Stromal cell of bone marrow (primary cell): Measurements from ENCODE around the gene TRDMT1.
"Not testable (repeated sequence)": the region's sequence is repeated elsewhere in the genome, so short reads cannot be mapped to it uniquely, and the experiment has no call there.

Experiments
- DNase-seq: peaks from one replicate; pipeline ENCODE4 v3.0.0-alpha.2; 2012; ENCODE audit warnings: low read depth

Gene TRDMT1

DNA sequence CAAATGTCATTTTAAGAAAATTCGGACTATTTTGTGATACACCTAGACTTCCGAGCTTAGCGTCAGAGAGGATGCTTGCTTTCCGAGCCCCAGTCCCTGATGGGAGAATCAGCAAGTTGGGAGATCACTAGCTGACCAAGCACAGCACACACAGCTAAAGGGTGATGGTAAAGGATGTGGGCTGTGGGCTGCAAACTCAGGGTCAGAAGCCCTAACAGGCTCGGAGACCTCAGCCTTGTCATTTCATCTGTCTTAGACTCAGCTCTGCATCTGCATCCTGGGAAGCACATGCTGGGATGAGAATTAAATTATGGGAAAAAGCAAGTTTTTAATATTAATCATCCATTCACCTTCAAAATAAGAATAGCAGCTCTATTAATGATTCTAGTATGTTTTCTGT lies 75.1 kb downstream of the TRDMT1 start:
- DNase-seq: no peak

DNA sequence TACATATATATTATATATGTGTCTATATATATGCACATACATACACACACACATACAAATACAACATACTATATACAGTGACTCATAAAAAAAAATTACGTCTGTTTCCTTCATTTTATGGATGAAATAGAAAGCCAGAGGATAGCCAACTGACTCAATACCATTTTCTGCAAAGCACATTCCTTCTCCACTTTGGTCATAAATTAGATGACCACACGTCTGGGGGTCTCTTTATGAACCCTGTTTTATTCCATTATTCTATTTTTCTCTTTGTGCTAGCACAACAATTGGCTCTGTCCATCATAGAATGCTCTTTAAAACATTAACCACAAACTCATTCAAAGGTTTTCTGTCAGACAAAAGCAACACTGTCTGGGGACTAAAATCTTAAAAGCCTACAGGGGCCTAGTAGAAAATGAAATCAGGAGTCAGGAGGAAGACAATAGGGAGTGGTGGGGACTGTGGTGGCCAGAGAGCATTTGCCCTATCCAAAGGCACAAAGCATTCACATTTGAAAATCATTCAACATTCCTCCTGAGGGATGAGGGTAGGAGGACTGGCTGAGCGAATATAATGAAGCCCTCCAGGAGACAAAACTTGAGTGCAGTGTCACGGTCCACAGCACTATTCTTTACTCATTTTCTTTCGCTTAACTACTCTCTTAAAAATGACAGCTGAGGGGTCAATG lies 76.1 kb downstream of the TRDMT1 start:
- DNase-seq: no peak

DNA sequence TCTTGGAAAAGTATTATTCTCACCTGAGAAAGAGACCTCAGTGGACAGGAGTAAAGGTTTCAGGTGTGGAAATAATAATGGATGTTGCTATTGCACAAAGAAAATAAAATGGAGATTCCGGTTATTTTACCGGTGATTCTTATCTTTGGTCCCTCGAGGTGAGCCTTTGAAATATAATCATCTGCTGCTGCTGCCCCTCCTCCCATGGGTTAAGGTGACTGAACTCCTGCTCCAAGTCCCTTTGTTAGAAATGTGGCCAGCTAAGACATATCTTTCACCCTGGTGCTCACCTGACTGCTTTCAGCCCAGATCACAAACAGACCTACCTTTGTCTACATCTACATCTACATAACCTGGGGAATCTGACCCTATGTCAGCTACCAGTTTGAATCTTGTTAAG lies 77.5 kb downstream of the TRDMT1 start:
- no peak for DNase-seq

DNA sequence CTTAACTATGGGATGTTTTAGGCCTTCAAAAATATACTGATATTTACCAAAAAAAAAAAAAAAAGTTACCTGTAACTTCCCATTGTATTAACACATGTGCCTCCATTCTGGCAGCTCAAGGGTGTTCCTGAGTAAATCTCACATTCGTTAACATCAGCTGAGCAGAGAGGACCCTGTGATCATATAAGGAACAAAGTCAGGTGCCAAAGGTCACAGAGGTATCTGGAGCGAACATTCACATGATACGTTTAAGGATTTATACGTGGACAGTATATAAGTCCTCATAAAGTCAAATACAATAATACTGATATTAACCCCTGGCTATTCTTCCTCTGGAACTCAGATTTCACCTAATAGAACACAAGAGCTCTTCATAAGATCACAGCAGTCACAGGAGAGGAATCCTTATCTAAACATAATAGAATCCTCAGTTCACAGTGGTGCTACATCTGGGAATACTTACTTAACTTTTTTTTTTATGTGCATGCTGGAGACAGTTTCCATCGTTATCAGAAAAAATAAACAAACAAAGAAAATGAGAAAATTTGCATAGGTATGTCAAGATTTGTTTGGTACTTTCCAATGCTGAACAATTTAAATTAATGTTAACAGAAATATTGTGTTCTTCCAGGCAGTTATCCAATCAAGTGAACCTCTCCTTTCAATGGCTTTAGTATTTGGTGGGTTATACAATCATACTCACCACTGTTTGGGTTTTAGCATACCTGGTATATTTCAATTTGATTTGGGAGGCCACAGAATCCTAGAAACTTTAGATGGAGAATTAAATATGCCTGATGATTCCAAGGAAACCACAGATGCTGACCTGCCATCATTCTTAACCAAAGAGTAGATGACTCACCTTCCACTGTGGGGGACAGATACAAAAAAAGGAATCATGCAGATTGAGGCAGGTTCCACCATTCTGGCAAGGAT lies 78.5 kb downstream of the TRDMT1 start:
- DNase-seq: peak; percentile 26

DNA sequence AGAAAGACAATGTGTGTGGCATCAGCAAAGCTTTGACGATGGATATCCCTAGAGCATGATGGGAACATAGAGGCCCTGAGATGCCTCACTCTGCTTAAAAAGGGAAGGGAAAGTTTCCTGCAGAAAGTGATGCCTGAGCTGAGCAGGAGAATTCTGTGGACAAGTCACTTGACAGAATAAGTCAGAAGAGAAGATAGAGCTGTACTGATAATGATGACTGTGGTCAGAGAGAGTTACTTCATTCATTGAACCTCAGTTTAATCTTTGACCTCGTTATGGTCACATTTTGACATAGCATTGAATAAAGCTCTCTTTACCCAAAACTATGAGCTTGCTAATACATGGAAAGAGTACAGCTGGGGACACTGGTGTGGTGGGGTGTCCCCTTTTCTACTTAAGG lies 79.4 kb downstream of the TRDMT1 start:
- no peak for DNase-seq

DNA sequence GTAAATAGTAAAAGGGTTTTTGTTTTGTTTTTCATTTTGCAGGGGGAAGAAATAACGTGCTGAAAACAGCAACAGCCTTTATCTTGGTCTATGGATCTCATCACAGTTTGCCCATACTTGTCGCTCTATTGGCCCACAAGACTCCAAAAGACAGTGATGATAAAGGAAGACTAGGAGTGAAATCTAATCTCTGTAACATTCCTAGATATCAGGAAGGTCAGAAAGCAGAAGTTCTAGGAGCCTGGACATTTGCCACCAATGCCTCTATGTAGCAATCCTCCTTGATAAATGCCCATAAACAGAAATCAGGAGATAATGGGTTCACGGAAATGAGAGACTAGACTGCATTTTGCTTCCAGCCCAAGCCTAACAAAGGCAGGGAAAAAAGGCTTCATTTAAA lies 80.8 kb downstream of the TRDMT1 start:
- DNase-seq: no peak

DNA sequence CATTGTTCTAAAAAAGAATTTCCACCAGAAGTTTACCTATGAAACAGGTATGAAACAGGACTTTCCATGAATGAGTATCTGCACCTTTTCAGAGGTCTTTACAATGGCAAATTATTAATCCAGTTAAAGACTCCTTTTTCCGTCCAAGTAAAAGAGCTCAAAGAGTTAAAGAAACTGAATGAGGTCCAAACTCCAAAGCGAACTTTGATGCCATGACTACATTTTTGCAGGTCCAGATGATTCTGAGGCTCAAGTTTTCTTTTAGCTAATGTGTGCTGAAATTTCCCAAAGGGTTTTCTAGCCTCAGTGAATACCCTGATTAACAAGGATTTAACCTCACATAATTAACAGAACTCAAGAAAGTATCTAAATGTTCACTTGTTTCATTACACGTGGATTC lies 81.6 kb downstream of the TRDMT1 start:
- DNase-seq: no peak

DNA sequence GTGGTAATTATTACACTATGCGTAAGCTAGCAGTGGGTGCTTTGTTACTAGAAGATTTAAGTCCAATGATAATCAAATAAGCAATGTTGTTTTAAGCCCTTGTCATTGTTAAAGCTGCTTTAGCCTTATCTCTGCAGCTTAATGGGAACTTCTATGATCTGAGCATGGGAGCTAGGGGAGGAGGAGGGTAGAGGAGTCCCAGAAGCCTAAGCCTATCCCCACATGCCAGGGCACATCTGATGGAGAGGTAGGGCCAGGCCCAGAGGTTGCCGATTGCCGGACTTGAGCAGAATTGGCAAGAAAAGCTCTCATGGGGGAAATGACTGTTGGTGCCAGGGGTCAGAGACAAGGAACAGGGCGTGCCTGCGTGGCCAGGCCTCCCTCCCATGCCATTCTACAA lies 85.3 kb downstream of the TRDMT1 start:
- DNase-seq: no peak

DNA sequence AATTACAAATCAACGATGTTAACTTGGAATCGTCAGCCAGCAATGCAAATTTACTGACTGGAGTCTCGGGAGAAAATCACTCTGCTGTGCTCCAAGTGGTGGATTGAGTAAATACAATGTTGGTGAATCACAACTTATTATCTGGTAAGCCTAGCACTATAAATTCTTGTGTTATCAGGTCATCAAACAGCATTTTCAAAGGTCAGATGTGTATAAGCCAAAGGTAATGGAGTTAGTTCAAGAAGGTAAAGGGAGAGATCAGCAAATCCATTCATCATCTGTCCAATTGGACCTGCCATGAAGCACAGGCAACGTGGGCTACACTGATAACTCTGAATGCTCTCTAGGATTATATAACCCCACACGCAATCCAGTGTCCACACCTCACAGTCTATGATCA lies 85.8 kb downstream of the TRDMT1 start:
- no peak for DNase-seq

DNA sequence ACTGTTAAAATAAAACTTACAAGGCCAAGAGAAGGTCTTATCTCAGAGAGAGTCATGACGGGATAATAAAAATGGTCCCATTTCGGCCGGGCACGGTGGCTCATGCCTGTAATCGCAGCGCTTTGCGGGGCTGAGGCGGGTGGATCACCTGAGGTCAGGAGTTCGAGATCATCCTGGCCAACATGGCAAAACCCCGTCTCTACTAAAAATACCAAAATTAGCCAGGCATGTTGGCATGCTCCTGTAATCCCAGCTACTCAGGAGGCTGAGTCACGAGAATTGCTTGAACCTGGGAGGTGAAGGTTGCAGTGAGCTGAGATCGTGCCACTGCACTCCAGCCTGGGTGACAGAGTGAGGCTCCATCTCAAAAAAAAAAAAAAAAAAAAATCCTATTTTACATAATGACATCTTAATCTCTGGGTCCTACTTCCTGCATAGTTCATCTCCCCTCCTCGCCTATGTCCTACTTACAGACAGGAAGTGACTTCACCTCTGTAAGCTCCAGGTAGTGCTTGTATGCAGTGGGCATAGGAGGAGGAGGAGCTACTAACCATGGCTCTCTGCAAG lies 86.5 kb downstream of the TRDMT1 start:
- not testable (repeated sequence) for DNase-seq

DNA sequence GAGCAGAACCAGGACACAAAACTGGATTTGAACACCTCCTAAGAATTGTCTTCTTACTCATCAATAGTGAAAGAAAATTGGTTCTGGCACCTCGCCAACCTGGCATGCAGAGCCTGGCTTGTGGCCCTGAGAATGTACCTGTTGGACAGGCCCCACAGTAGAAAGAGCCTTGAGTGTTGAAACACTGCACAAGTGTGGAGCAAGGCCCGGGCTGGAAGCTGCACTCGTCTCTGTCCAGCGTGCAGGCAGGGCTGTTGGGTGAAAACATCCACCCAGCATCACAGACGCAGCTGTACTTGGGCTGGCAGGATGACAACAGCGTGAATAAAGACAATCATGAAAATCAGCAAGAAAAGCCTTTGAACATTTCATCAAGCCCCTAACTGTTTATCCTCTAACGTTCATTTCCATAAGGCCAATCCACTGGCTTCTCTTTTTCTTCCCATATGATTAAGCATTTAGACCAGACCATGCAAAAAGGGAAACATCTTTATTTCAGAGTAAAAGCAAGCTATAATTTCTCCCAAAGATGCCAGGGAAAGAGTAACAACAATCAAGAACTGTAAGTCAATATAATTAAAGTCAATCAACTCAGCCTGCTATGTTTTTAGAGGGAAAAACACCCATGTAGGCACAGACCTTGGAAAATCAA lies 87.5 kb downstream of the TRDMT1 start:
- DNase-seq: peak; percentile 16

DNA sequence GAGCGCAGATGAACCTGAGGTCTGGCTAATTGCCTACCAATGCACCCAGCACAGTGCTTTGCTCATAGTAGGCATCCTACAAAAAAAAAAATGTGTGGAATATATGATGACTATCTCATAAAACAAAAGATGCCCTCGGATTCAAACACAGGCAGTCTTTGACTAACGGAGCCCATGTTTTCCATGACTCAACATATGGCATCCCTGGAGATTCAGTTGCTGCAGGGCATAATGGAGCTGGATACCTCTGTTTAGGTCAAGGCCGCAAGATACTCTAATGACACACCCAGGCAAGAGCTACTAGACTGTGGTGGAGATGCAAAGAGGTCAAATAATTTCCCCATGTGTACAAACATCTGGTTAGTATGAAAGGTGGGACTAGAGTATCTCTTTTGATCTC lies 88.1 kb downstream of the TRDMT1 start:
- DNase-seq: no peak

DNA sequence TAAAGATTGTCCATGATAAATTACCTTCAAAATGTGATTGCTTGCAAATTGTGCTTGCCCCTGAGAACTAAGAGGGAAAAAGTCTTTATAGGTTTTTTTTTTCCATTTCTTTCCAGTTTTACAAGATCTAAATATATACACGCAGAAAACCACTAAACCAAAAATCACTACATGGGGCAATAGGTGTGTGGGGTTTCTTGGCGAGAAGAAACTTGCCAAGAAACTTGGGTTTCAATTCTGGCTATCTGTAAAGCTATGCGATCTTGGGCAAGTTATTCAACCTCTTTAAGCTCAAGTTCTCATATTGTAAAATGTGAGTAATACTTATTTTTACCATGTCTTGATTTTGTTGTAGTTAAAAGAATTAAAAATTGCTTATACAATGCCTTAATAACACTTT lies 88.9 kb downstream of the TRDMT1 start:
- no peak for DNase-seq

DNA sequence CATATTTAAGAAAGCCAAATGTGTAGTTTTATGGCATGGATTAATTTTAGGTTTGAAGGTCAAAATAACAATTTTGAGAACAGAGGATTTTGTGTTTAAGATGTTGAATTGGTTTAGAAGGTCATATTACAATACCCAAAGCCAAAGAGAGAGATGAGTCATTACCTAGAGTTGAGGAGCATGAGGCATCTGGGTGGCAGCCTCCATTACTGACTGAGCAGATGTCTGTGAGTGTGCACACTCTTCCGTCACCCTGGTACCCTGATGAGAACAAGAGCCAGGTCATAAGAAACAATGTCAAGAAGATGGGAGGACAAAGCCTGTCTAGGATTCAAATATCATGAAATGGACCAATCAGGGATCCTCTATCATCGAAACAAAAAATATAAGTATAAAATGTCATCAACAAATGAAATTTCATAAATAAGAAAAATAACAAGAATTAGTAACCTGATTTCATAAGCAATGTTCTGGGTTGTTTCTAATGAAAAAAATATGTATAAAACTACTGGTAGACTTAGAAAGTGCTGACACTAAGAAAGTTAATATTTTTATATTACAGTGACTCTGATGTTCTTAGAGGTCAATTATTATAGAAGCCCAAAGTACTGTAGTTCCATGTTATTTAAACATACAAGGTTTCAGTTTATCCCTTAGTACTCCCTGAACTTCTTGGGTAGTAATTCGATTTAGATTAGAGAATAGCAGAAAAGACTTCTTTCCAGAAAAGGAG lies 91.8 kb downstream of the TRDMT1 start:
- DNase-seq: peak; percentile 76

DNA sequence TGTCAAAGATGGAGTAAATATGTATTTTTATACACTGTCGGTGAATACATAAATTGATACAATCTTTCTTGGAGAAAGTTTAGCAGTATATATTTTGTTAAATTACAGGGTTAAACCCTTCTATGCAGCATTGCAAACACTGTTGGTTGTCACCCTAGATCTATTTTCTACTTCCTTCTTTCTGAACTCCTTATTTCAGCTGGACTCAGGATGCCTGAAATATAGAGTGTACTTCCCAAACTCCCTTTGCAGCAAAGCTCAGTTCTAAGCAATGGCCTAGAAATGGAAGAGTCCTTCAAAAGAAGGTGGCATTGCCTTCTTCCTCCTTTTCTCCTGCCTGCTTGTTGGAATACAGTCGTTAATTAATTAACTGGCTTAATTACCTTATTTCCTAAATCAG lies 92.4 kb downstream of the TRDMT1 start:
- DNase-seq: no peak

DNA sequence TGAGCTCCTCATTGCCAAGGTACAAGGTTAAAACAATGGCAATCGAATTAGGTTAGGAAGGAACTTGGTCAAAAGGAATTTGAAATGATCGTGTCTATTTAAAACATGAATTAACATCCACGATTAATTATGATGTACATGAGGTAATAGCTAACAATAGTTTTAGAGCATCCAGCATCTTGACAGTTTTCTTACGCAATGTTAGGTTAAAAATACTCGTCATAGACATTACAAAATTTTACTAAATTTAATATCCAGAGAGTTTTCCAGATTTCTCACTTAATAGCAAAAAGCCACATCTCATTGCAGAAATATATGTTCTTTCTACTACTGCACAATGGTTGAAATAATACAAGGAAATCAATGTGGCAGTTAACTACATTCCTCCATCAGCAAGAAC lies 94.5 kb downstream of the TRDMT1 start:
- DNase-seq: no peak

DNA sequence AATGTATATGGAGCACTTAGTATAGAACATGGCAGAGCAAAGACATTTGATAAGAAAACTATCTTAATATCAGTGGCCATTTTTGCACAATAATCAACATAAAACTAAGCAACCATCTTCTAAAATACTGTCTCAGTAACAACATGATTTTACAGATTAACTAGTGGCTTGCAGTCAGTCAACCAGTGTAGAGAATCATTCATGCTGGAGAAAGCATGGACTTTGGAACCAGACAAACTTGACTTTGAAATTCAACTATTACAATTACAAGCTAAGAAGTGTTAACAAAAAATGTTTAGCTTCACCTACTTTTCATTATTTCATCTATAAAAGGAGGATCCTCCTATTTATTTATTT lies 99.6 kb downstream of the TRDMT1 start:
- no peak for DNase-seq

DNA sequence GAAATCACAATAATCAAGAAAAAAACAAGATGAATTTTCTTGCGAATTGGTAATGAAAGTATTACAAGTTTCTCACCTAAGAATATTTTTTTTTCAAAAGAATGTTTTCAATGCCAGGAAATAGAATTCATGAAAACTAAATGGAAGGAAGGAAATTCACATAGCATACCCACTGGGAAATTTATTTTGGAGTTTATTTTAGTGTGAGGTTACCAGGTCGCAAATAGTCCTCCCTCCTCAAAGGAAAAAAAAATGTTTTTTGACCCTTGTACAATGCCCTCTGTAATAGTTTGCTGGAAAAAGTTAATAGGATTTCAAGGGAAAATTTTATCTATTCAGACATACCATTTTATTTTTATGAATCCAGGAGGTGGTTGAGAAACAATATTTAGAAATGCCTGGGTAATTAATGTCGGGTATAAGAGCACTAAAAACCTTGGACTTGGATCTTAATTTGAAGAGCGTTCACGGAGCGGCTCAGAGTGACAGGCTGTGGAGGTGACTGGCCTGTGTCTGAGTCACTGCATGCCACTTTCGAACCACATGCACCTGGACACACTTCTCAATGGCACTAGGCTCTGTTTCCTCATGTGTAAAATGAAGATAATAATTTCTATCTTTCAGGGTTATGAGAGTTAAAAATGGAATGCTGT lies 100.1 kb downstream of the TRDMT1 start:
- no peak for DNase-seq

DNA sequence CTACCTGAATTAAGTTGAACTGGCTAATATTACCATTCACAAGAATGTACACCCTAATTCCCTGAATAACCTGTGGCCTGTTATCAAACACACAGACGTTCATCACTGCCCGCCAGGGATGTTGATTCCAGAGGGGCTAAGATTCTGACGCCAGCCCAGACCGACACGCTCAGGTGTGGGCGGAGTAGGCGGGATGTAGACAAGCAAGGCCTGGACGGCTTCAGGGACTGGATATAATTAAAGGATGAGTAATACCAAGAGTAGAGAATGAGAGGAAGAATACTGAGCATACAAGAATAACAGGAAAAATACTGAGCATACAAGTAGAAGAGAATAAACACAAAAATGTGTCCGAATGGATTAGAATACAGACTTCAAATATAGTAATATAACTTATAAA lies 100.9 kb downstream of the TRDMT1 start:
- DNase-seq: no peak

DNA sequence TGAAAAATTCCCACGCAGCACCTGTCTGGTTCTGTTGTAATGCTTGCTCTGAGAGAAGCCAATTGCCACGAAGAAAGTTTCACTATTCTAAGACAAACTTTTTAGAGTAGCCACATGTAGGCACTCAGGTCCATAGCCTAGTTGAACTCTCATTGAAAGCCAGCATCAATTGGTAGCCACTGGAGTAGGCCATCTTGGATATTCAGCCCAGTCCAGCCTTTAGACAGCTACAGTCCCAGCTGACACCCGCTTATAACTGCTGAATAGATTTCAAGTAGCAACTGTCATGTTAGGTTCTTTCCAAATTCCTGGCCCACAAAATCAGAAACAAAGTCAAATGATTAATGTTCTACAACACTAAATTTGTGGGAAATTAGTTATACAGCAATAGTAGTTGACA lies 103.5 kb downstream of the TRDMT1 start:
- no peak for DNase-seq
